LNCAP (cell line): ENCODE data around the gene TMED4.

Source experiments
- TF ChIP-seq, protein P1 (sequence below): fragments of 450-650 bp; IDR thresholded peaks from 2 replicates; pipeline ENCODE4 v1.5.1; 2017; ENCODE audit warnings: mild to moderate bottlenecking

The TMED4 gene

DNA sequence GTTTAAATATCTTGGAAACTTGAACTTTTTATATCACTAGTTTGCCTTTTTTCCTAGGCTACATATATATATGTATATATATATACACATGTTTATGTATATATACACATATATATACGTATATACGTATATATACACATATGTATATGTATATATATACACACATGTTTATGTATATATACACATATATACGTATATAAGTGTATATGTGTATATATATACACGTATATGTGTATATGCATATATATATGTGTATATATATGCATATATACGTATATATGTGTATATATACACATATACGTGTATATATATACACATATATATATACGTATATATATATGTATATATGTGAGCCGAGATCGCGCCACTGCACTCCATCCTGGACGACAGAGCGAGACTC lies 34.5 kb upstream of the TMED4 start:
- TF ChIP-seq, protein P1, sequence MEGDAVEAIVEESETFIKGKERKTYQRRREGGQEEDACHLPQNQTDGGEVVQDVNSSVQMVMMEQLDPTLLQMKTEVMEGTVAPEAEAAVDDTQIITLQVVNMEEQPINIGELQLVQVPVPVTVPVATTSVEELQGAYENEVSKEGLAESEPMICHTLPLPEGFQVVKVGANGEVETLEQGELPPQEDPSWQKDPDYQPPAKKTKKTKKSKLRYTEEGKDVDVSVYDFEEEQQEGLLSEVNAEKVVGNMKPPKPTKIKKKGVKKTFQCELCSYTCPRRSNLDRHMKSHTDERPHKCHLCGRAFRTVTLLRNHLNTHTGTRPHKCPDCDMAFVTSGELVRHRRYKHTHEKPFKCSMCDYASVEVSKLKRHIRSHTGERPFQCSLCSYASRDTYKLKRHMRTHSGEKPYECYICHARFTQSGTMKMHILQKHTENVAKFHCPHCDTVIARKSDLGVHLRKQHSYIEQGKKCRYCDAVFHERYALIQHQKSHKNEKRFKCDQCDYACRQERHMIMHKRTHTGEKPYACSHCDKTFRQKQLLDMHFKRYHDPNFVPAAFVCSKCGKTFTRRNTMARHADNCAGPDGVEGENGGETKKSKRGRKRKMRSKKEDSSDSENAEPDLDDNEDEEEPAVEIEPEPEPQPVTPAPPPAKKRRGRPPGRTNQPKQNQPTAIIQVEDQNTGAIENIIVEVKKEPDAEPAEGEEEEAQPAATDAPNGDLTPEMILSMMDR = no peak

DNA sequence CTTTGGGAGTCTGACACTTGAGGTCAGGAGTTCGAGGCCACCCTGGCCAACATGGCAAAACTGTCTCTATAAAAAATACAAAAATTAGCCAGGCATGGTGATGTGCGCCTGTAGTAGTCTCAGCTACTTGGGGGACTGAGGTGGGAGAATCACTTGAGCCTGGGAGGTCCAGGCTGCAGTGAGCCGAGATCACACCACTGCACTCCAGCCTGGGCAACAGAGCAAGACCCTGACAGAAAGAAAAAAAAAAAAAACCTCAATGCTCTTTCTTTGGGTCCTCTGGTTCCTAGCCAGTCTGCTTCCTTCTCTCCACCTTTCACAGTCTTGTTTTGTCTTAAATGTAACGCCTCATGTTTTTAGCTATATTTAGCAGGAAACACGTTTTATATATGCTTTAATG lies 33.8 kb upstream of the TMED4 start:
- TF ChIP-seq, protein P1 = no peak

GRCh38 chr7:44615149-44615611 lies 33.1 kb upstream of the TMED4 start:
- TF ChIP-seq, protein P1 = no peak

DNA sequence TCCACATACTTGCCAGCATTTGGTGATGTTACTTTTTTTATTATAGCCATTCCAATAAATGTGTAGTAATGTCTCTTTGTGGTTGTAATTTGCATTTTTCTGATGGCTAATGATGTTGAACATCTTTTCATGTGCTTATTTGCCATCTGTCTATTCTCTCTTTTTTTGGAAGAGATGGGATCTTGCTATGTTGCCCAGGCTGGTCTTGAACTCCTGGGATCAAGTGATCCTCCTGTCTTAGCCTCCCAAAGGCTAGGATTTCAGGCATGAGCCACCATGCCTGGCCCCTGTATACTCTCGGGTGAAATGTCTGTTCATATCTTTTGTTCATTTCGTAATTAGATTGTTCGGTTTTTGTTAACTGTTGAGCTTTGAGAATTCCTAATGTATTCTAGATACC lies 27.8 kb upstream of the TMED4 start:
- TF ChIP-seq, protein P1 = no peak

DNA sequence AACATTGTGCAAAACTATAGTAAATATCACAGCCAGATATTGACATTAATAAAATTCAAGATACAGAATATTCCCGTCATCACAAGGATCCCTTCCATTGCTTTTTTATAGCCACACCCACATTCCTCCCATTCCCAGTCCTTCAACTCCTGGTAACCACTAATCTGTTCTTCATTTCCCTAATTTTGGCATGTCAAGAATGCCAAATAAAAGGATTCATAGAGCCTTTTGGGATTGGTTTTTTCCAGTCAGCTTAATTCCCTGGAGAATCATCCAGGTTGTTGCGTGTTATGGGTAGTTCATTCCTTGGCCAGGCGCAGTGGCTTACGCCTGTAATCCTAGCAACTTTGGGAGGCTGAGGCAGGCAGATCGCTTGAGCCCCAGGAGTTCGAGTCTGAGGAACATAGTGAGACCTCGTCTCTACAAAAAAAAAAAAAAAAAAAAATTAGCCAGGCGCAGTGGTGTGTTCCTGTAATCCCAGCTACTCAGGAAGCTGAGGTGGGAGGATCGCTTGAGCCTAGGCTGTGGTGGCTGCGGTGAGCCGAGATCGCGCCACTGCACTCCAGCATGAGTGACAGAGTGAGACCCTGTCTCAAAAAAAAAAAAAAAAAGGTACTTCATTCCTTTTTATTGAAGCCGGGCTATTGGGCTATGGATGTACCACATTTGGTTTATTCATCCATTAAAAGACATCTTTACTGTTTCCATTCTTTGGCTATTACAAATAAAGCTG lies 27.1 kb upstream of the TMED4 start:
- TF ChIP-seq, protein P1 = no peak

DNA sequence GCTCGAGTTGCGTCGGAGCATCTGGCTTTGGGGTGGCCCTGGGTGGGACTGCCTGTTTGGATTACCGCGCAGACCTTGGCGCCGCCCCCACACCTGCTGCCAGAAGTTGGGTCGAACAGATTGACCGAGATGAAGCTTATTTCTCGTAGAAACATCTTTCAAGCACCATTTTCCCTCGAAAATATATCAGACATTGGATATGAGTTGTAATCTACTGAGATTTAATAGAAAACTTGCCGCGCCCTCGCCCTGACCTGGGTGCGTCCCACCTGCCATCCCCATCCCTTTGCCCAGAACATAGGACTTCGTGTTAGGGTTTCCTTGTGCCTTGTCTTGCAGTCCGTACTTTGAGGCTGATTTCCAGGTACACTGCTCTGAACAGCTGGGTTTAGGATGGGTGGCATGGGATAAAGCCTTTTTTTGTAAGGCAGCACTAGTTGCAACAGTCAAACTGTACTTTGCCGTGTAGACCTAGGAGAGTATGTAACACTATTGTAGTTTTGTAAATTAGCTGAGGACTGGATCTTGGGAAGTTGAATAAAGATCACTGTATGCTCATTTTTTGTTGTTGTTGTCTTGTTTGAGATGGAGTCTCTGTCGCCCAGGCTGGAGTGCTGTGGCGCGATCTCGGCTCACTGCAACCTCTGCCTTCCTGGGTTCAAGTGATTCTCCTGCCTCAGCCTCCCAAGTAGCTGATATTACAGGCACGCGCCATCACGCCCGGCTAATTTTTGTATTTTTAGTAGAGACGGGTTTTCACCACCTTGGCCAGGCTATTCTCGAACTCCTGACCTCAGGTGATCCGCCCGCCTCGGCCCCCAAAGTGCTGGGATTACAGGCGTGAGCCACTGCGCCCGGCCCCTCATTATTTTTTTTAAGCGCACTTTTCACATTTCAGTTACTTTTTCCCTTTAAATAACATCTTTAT lies 25.4 kb upstream of the TMED4 start:
- TF ChIP-seq, protein P1 = no peak

GRCh38 chr7:44606341-44607140 lies 24.5 kb upstream of the TMED4 start, which contains the start of gene OGDH:
Gene OGDH, plus strand, starts transcription at chr7:44606627. Its CDS starts 17,717 bp downstream, at chr7:44624344.
- TF ChIP-seq, protein P1 = no peak
